ENCODE measurements around the gene DYNLRB1. TPM values are rescaled to one million over a fixed set of nuclear protein-coding genes. Genes with fewer than 3 reads are reported as not detected.
"Not testable (repeated sequence)": the region's sequence is repeated elsewhere in the genome, so short reads cannot be mapped to it uniquely, and the experiment has no call there.

DYNLRB1 gene
- total RNA-seq, 1 donor from 2014 or later: 166 TPM

- Mint-ChIP-seq H3K27me3 (ENCODE audit: unreplicated experiment) (no peaks in the 10 kb centered on the region), H3K9me3 (ENCODE audit: unreplicated experiment) (no peaks in the 10 kb centered on the region), H3K4me1 (ENCODE audit: unreplicated experiment) (peaks cover 11% of the 10 kb centered on the region), H3K36me3 (ENCODE audit: unreplicated experiment) (peaks cover 29% of the 10 kb centered on the region), H3K4me3 (ENCODE audit: unreplicated experiment) (no peak overlapping the region), H3K27ac (ENCODE audit: unreplicated experiment) (no peak overlapping the region)
- TF ChIP-seq CTCF (IDR thresholded peaks at IDR 0.05): peak; percentile 27
- no peak for DNase-seq (ENCODE audit: extremely low spot score, unreplicated experiment)
Observed at GRCh38 chr20:34475979-34476736, 40.1 kb upstream of the DYNLRB1 start.

- Mint-ChIP-seq H3K36me3 (ENCODE audit: unreplicated experiment) (peaks cover 53% of the 10 kb centered on the region), H3K9me3 (ENCODE audit: unreplicated experiment) (peaks cover 7% of the 10 kb centered on the region), H3K27me3 (ENCODE audit: unreplicated experiment) (no peaks in the 10 kb centered on the region), H3K27ac (ENCODE audit: unreplicated experiment) (no peak overlapping the region), H3K4me3 (ENCODE audit: unreplicated experiment) (no peak overlapping the region), H3K4me1 (ENCODE audit: unreplicated experiment) (no peaks in the 10 kb centered on the region)
- no peak for TF ChIP-seq CTCF (IDR thresholded peaks at IDR 0.05)
- no peak for DNase-seq (ENCODE audit: extremely low spot score, unreplicated experiment)
Observed at GRCh38 chr20:34479627-34480026, 36.6 kb upstream of the DYNLRB1 start.

- H3K27ac Mint-ChIP-seq (ENCODE audit: unreplicated experiment); DNase-seq (ENCODE audit: extremely low spot score, unreplicated experiment); H3K4me1 Mint-ChIP-seq (ENCODE audit: unreplicated experiment); H3K9me3 Mint-ChIP-seq (ENCODE audit: unreplicated experiment); H3K27me3 Mint-ChIP-seq (ENCODE audit: unreplicated experiment); H3K4me3 Mint-ChIP-seq (ENCODE audit: unreplicated experiment): not testable (repeated sequence)
- H3K36me3 Mint-ChIP-seq (ENCODE audit: unreplicated experiment): peaks cover 53% of the 10 kb centered on the region
Observed at GRCh38 chr20:34482154-34482553, 34.1 kb upstream of the DYNLRB1 start.

GRCh38 chr20:34483585-34484220, 32.5 kb upstream of the DYNLRB1 start:
- H3K9me3 Mint-ChIP-seq (ENCODE audit: unreplicated experiment); H3K27ac Mint-ChIP-seq (ENCODE audit: unreplicated experiment); H3K4me3 Mint-ChIP-seq (ENCODE audit: unreplicated experiment); H3K27me3 Mint-ChIP-seq (ENCODE audit: unreplicated experiment); DNase-seq (ENCODE audit: extremely low spot score, unreplicated experiment); H3K4me1 Mint-ChIP-seq (ENCODE audit: unreplicated experiment): not testable (repeated sequence)
- peaks cover 63% of the 10 kb centered on the region for H3K36me3 Mint-ChIP-seq (ENCODE audit: unreplicated experiment)

- Mint-ChIP-seq H3K36me3 (ENCODE audit: unreplicated experiment) (peaks cover 66% of the 10 kb centered on the region), H3K27ac (ENCODE audit: unreplicated experiment) (no peak overlapping the region)
Observed at GRCh38 chr20:34485068-34485634, 31.1 kb upstream of the DYNLRB1 start.

More at GRCh38 chr20:34485068-34485634, 31.1 kb upstream of the DYNLRB1 start:
- Mint-ChIP-seq H3K4me1 (ENCODE audit: unreplicated experiment) (no peaks in the 10 kb centered on the region), H3K4me3 (ENCODE audit: unreplicated experiment) (no peak overlapping the region), H3K9me3 (ENCODE audit: unreplicated experiment) (peaks cover 7% of the 10 kb centered on the region), H3K27me3 (ENCODE audit: unreplicated experiment) (no peaks in the 10 kb centered on the region)
- no peak for TF ChIP-seq CTCF (IDR thresholded peaks at IDR 0.05)
- no peak for DNase-seq (ENCODE audit: extremely low spot score, unreplicated experiment)

Data from osteocyte (in vitro differentiated cells).